Stimulated activated CD8-positive, alpha-beta memory T cell treated with anti-CD3 and anti-CD28 coated beads, Interleukin-15, amount 100 ng/mL, for 1 hour (primary cell): Measurements from ENCODE around the gene ST6GAL1.
"Not testable (repeated sequence)": the region's sequence is repeated elsewhere in the genome, so short reads cannot be mapped to it uniquely, and the experiment has no call there.

ENCODE experiments used
- DNase-seq: peaks from one replicate; pipeline ENCODE4 v3.0.0-alpha.2; 2020; ENCODE audit warnings: low read depth

Gene ST6GAL1

DNA sequence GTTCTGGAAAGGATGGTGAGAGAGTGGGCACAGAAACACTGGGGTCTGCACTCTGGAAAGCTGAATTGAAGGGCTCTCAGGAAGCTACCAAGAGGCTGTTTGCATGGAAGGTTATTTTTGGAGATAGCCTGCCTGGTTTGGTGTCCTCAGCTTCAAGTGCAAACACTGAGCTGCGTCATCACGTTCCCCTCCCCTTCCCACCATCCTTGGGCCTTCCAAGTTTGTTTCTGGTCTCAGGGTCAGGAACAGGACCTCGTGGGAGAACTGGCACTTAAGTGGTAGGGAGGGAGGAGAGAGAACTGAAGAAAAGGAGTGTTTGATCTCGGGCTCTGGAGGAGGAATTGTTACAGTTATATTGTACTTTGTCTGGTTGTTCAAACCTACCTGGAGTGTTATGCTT, 10.6 kb downstream of the ST6GAL1 start:
- DNase-seq, result no peak

DNA sequence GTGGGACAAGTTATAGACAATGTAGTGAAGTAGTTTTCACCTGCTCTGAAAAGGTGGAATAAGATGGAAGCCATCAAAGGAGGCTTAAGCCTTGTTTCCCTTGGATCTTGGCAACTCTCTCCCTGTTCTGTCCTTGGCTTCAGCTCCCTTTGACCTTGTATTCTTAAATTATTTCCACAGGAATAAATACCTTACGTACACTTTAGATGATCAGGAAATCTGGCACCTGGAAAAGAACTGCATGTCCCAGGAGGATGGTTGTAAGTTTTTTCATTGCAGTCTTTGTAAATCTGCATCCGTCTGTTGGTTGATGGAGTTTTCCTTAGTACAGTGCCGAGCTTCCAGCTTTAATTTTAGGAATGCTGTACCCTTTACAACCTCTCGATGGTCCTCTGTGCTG, 11.8 kb downstream of the ST6GAL1 start:
- no peak for DNase-seq

DNA sequence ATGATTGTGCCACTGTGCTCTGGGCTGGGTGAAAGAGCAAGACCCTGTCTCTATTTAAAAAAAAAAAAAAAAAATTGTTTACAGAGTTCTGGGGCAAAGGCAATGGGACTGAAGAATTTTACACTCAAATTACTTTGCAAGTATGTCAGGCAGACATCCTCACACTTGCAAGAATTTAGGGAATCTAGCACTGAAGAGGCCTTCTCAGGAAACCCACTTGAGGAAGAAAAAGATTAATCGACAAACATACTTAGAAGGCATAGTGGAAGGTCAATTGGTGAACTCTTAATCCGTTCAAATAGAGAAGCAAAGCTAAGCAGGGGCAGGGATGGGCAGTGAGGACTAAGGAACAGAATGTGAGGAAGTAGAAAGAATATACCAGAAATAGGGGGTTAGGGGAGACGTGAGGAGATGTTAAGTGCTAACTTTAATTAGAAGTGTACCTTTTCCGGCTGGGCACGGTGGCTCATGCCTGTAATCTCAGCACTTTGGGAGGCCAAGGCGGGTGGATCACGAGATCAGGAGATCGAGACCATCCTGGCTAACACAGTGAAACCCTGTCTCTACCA, 15.0 kb downstream of the ST6GAL1 start:
- DNase-seq, result no peak

- DNase-seq, result no peak
Measured at GRCh38 chr3:186946756-186947375, 16.5 kb downstream of the ST6GAL1 start.

- DNase-seq, result no peak
Measured at GRCh38 chr3:186949281-186949982, 19.1 kb downstream of the ST6GAL1 start.

GRCh38 chr3:186950402-186951093, 20.2 kb downstream of the ST6GAL1 start:
- DNase-seq, result no peak

- no peak for DNase-seq
Measured at GRCh38 chr3:186951640-186952552, 21.6 kb downstream of the ST6GAL1 start.

DNA sequence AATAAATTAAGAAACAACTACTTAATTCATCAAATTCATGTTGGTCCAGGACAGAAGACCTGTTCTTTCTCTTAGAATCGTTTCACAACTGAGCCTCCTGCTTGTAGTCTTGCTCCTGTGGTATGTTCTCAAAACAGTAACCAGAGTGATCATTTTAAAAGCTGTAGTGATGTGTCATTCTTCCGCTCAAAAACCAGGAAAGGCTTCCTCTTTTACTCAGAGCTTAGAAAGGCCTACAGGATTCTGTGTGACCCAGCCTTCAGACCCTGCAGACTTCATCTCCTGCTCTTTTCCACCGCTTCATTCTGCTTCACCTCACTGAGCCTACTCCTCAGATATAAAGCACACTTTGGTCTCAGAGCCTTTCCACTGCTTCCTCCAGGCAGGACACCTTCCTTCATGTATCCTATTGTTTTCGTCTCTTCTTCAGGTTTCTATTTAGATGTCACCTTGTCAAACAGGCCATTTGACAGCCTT, 22.7 kb downstream of the ST6GAL1 start:
- DNase-seq, result no peak

DNA sequence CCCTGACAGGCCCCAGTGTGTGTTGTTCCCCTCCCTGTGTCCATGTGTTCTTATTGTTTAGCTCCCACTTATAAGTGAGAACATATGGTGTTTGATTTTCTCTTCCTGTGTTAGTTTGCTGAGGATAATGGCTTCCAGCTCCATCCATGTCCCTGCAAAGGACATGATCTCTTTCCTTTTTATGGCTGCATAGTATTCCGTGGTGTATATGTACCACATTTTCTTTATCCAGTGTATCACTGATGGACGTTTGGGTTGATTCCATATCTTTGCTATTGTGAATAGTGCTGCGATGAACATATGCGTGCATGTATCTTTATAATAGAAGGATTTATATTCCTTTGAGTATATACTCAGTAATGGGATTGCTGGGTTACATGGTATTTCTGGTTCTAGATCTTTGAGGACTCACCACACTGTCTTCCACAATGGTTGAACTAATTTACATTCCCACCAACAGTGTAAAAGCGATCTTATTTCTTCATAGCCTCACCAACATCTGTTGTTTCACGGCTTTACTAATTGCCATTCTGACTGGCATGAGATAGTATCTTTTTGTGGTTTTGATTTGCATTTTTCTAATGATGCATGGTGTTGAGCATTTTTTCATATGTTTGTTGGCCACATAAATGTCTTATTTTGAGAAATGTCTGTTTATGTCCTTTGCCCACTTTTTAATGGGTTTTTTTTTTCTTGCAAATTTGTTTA, 23.8 kb downstream of the ST6GAL1 start:
- not testable (repeated sequence) for DNase-seq

GRCh38 chr3:186955898-186956696, 25.8 kb downstream of the ST6GAL1 start:
- no peak for DNase-seq

DNA sequence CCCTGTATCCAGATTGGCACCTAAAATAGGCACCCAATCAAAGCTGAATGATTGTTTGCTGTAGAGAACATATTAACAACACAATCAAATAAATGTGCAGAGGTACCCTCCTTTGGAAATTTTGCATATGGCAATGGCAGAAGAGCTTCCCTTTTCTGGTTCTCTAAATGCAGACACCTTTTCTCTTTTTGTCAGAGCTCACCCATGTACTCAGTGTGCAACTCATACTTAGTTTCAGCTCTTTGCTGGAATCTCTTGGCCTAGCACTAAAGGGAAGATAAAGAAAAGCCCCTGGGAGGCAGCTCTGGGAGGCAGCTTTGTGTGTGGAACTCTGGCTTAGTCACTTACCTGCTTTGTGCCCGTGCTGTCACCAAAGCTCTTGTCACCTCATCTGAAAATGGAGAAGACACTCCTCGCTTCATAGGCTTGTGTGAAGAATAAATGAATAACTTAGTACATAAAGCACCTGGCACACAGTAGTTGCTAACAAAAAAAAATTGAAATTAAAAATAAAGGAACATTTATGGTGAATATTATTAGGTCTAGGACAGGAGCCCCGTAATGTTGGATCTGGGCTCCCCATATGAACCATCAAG, 28.8 kb downstream of the ST6GAL1 start:
- DNase-seq, result no peak

DNA sequence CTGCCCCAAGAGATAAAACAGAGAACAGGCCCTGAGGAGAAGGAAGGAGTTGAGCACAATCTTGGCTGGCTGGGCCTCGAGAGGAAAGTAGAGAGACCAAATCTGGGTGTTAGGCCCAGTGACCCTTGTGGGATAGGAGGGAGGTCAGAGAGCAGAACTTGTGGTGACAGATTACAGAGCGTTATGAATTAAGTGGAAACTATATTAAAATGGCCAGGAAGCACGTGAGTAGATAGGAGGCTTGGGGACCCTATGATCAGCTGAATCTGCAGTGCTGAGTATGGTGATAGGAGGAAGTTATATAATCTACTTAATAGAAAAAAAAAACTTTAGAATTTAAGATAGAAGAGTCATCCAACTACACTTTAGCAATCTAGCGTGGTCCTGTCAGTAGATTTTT, 30.0 kb downstream of the ST6GAL1 start:
- no peak for DNase-seq

GRCh38 chr3:186962445-186962844, 32.1 kb downstream of the ST6GAL1 start:
- DNase-seq, result no peak

- DNase-seq, result no peak
Measured at GRCh38 chr3:186963636-186964035, 33.3 kb downstream of the ST6GAL1 start.

DNA sequence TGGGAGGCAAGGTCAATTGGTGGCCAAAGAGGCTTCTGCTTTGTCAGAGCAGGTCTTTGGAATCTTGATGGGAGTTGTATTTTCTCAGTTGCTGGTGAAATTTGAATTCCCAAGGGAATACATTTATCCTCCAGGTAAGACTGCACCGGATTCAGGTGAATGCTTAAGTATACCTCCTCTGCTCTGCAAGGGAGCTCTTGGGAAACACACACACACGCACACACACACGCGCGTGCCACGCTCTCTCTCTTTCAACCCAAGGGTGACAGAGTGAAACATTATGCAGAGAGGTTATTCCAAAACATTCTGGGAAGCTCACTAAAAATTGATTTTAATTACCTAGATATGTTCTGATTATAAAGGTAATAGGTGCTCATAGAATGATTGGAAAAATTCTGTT, 33.7 kb downstream of the ST6GAL1 start:
- no peak for DNase-seq

DNA sequence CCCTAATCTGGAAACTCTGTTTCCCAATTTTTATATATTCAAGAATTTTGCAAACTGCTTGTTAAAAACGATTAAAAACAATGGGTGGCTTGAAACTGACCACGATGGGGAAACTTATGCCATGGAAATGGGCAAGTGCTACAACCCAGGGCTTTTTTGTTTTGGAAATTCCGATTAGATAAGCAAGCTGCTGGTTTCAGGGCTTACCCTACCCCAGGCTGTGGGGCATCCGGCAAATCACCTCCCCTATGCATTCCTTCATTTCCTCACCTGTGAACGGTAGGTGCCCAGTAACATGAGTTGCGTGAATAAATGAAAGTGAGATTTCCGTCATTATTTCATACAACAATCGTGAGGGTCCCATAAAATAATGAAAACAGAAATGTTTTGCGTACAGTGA, 34.3 kb downstream of the ST6GAL1 start:
- no peak for DNase-seq

DNA sequence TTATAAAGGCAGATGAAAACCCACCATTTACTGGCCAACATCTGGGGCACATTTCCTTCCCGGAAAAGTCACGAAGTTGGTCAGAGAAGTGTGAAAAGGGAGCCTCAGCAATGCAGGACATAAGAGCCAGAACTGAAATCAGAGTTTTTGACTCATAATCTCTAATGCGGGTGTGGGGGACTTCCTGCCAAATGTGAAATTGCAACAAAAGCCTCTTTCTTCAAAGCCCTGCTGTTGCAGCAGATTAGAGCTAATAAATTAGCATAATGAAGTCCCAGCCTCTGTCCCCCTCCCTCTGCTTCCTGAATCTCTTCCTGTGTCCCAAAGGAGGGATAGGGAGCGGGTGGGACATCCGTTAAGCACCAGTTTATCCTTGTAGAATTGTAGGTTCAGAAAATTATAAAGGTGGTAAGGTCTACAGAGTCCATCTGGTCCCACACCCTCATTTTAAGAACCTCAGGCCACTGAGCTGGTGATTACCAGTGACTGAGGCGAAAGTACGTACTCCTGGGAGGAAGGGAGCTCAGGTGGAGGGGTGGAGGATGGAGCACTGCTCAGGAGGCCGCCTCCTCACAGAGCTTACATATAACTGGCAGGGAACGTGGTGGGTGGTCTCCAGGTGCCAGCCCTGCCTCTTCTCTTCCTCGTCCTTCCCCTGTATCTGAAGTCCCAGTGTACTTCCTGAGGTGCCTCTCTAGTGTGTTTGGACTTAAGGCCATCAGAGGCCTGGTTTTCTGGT, 35.0 kb downstream of the ST6GAL1 start:
- DNase-seq, result no peak

GRCh38 chr3:186966406-186966805, 36.1 kb downstream of the ST6GAL1 start:
- no peak for DNase-seq

DNA sequence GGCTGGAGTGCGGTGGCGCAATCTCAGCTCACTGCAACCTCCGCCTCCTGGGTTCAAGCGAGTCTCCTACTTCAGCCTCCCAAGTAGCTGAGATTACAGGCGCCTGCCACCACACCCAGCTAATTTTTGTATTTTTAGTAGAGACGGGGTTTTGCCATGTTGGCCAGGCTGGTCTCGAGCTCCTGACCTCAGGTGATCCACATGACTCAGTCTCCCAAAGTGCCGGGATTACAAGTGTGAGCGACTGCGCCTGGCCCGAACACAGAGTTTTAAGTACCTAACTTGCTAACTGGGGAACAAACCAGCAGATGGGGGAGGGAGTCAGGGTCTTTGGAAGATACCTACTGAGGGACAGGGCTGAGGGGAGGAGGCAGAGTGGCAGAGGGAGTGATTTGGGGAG, 36.9 kb downstream of the ST6GAL1 start:
- not testable (repeated sequence) for DNase-seq
